Ecto neural progenitor cell (in vitro differentiated cells): Measurements from ENCODE around the gene EPGN.

Experiments
- DNase-seq: peaks from one replicate; pipeline ENCODE4 v3.0.0-alpha.2; 2018; ENCODE audit warnings: low spot score

EPGN gene

GRCh38 chr4:74308215-74308614 lies at the start of gene EPGN:
TSS of gene EPGN (plus strand) at chr4:74308470. CDS start at chr4:74308534, 64 bp downstream.
- no peak for DNase-seq

GRCh38 chr4:74258963-74259362 lies 49.3 kb upstream of the EPGN start:
- DNase-seq: no peak

DNA sequence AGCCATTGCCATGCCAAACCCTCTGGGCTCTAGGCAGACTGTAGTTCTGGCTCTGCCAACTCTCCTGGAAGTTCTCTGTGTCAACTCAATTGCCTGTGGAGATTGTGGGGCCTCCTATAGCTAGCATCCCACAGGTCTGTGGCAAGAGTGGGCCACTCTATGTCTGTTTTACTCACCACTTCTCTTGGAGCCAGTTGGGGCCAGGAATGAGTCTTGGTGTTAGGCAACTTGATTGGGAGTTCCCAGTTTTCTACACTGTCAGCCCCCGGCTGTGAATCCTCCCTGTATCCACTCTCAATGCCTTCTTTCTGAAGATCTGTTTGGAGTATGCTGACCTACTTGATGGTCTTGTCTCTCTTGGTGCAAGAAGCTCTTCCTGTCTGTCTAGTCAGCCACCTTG lies 48.2 kb upstream of the EPGN start:
- no peak for DNase-seq

DNA sequence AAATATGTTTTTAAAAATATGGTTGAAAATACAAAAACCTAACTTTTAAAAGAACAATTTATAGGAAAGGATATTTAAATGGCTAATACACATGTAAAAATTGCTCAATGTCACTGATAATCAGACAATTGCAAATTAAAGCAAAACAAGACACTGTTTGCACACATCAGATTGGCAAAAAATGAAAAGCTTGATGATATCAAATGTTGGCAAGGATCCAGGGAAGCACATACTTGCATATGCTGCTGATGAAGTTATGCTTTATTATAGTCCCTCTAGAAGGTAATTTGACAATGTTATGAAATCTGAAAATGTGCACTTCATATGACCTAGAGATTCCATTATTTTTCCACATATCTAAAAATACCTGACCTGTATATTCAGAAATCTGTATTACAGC lies 45.7 kb upstream of the EPGN start:
- no peak for DNase-seq

- no peak for DNase-seq
Observed at GRCh38 chr4:74263551-74263950, 44.7 kb upstream of the EPGN start.

- DNase-seq: no peak
Observed at GRCh38 chr4:74266081-74266480, 42.2 kb upstream of the EPGN start.

- no peak for DNase-seq
Observed at GRCh38 chr4:74267998-74268606, 40.2 kb upstream of the EPGN start.

DNA sequence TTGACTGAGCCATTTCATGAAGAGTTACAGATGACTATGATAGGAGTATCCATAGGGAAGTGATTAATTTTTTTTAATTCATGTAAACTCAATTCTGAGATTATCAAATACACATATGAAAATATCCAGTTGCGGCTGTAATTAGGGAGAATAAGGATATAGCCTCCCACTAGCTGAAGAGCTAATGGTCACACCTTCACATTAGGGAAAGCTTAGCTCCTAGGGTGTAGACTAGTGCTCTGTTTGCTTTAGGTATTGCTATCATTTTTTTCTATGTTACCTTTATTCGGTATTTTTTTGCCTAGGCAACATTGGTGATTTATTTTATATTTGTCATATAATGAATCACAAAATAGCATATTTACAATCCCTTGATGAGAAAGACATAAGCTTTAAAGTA lies 39.6 kb upstream of the EPGN start:
- DNase-seq: no peak

DNA sequence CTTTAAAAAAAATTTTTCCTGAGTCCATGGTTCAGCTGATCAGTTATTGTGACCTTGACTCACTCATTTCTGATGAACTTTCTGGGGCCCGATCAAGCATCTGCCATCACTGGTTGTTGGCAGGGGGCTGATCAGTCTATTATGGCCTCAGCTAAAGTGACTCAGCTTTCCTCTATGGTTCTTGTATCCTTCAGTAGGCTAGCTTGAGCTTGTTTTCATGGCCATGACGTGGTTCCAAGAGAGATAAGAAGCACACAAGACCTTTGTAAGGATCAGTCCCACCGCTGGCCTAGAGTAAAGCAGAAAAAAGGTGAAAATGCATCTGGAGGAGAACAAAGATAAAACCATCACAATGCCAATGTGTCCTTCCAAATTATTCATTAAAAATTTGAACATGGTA lies 29.8 kb upstream of the EPGN start:
- DNase-seq: no peak

DNA sequence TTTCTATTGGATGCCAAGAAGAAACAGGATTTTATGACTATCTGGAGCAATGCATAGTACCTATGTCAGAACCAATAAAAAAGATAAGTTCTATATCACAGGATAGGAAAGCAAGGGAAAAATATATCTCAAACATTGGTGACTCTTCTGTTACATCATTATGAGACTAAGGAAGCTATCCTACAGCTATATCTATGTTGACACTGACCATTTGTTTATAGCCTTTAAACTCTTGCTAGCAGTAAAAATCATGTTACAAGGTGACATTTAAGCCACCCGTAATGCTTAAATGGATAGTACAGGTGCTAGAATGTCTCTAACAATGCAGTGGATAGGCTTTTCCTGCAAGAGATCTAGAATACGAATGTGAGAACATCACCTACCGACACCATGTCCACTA lies 28.6 kb upstream of the EPGN start:
- DNase-seq: no peak

- DNase-seq: no peak
Observed at GRCh38 chr4:74282926-74283325, 25.3 kb upstream of the EPGN start.

DNA sequence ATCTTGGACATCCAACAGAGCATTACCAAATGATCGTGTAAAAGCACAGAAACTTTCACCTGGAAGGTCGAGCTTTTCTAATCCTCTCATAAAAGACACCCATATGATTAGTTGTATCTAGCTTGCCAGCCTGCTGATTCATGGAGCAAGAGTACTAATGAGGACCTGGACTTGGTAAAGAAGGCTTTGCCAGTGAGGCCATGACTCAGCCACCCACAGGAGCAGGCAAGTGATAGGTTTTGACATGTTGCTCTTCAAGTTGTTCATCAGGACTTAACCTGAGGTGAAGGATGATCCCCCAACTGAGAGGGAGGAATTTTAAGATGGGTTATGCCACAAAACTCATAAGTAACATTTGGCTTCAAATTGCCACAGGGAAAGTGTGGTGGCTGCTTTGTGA lies 24.7 kb upstream of the EPGN start:
- DNase-seq: no peak

DNA sequence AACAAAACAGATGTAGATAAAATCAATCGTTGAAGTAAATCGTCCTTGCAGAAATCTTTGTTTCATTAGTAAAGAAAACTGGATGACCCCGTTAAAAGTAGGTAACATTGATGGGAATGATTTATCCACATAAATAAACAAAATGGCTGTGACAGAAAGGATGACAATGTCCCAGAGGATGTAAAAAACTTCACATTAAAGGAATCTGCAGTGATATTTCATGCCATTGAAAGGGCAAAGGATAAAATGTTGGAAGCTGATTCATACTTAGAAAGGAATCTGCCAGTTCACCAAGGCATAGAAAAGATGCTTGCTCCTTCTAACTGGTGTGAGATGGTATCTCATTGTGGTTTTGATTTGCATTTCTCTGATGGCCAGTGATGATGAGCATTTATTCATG lies 24.2 kb upstream of the EPGN start:
- no peak for DNase-seq

DNA sequence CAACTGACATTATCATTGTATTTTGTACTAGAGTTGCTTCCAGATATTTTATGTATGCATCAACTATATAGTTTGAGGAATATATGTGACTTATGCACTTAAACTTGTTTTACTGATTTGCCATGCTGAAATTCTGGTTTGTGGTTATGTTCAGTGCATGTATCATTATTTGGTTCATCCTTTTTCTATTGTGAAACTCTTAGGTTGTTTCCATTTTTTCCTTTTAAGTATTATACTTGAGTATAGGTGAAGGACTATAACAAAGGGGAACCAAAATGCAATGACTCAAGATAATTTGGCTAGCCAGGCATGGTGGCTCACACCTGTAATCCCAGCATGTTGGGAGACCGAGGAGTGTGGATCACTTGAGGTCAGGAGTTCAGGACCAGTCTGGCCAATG lies 21.1 kb upstream of the EPGN start:
- no peak for DNase-seq

DNA sequence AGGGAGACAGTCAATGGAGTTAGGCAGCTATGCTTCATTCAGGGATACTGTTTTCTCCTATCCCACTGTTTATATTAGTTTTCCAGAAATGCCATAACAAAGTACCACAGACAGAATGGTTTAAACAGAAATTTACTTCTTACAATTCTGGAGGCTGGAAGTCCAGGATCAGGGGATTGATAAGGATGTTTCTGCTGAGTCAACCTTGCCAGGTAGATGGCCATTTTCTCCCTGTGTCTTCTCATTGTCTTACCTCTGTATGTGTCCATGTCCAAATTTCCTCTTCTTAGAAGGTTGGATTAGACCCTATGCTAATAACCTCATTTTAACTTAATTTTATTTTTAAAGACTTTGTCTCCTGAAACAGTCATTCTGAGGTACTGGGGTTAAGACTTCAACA lies 20.5 kb upstream of the EPGN start:
- no peak for DNase-seq

DNA sequence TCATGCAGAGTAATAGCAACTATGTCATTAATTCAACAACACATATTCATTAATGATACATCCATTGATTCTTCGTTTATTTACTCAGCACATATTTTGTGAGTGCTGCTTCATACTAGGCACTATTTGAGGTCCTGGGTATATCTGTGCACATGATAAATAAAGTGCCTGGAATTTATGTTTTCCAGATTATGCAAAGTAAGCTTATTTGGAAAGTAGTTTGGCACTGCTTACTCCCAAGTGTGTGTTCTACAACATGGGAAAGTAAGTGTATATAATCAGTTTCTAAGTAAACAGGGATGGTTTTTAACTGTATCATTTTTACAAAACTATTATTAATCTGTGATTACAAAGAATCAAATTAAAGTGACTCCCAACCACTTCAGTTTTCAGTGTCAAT lies 16.8 kb upstream of the EPGN start:
- no peak for DNase-seq

DNA sequence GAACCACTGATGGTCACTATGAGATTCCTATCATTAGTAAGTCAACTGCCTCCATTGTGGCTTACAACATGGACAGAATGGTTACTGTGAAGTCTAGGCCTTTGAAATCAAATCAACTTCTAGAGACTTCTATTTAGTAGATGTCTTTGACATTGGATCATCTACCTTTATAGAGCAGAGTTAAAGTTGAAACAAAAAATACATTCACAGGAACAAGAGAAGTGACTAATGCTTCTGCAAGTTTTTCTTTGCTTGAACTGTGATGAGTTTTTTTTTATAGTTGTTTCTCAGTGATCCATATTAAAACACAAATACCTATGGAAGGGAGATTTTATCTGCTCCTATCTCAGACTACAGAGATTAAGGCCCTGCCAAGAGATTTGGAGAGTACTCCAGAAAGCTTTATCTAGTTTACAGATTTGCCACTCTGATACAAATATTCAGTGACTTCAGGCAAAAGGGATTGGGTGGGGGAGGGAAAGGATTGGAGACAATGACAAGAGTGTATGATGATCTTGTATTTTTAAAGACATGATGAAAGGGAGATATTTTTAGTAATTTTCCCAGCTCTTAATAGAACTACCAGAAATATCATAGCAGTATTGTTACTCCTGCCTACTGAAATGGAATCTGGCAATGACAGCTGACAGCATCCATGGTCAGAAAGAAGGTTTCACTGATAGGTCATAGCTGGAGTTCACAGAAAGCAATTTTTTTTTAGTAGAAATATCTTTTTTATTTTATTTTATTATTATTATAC lies 16.0 kb upstream of the EPGN start:
- DNase-seq: no peak

DNA sequence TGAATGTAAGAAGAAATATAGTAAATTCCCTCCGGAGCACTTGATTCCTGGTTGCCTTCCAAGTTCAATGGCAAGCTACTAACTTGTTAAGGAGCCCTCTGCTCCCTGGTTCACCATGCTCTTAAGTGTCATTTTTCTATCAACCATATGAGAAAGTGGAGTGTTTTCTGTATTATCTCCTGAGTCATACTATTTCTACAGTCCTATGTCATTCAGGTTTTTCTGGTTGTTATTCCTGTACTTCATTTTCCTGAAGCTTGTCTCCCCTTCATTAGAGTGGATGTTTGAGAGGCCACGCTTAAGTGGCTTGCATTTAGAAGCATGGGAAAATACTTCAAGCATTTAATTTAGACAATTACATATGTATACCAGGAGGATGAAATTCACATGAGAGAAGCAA lies 14.7 kb upstream of the EPGN start:
- no peak for DNase-seq

DNA sequence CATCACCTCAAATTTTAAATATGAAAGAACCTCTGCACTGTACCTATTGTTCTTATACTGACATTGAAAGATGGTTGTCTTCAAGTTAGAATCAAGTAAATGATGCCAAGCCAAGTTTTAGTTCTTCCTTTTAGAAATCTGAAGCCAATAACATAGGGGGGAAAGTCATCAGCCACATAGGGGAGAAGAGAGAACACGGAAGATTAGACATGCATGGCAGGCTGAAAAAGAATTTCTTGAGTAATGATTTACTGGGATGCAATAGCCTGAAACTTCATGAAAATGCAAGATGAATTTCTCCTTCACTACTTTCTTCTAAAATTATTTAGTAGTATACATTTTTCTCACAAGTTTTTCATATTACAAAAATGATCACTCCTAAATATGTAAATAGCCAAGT lies 13.6 kb upstream of the EPGN start:
- DNase-seq: no peak

- no peak for DNase-seq
Observed at GRCh38 chr4:74297539-74297938, 10.7 kb upstream of the EPGN start.

DNA sequence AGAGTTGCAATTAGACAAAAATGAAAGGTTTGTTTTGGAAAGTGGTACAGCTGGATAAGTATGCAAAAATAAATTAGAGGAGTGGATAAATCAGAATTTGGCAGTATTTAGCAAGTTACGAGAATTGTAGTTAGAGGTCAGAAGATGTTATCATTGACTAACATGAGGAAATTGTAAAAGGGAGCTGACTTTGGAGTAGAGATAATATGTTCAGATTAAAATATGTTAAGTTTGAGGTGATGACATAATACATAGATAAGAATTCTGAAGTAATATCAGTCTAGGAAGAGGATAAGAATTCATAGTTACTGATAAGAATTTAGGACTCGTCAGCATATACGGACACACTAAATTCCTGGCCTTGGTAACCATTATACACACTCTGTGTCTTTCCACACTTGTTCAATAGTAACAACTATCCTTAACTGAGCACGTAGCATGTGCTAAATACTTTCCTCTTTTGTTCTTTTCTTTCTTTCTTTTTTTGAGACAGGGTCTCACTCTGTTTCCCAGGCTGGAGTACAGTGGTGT lies 4.1 kb upstream of the EPGN start:
- DNase-seq: no peak

DNA sequence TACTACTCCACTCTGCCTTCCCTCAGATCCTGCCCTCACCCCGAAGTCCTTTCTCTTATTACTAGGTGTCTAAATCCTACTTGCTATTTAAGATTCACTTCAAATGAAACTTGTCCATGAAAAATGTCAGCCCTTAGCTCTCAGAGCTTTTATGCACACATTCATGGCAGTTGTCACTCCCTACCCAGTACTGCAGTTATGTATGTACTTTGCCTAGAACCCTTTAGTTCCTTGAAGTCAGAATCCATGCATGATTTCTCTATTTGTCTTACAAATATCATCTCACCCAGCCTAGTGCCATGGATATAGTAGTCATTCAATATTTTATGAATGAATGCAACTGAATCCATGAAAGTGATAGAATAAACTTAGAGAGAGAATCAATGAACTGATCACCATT lies 3.3 kb upstream of the EPGN start:
- DNase-seq: no peak

- DNase-seq: no peak
Observed at GRCh38 chr4:74307170-74307569, 1.1 kb upstream of the EPGN start.

GRCh38 chr4:74309223-74309622 lies 953 bp downstream of the EPGN start:
- no peak for DNase-seq
